Measurements from ENCODE around the gene TAAR2. TPM values are rescaled to one million over a fixed set of nuclear protein-coding genes. Genes with fewer than 3 reads are reported as not detected.
"Not testable (repeated sequence)": the region's sequence is repeated elsewhere in the genome, so short reads cannot be mapped to it uniquely, and the experiment has no call there.

The TAAR2 gene
- total and polyA plus RNA-seq, 2 donors (not counting 3 experiments of a cell fraction or from before 2014, with no cell fraction given): not detected

- Histone ChIP-seq H3K9ac (replicated peaks; ENCODE audit: extremely low read depth, insufficient read depth, low read length) (no peak overlapping the region), H3K4me3 (replicated peaks in 1 of 3; ENCODE audit: insufficient read depth in 1 of 3, low read depth in 1 of 3, low read length in 3 of 3) (no peak overlapping the region), H3K27me3 (ENCODE audit: control insufficient read depth in 2 of 2, insufficient read depth in 2 of 2, low read length in 2 of 2) (peaks cover 0 to 1% of the 10 kb centered on the region in 2 experiments), H3K36me3 (ENCODE audit: control insufficient read depth in 2 of 2, extremely low read depth in 1 of 2, insufficient read depth in 2 of 2, low read length in 2 of 2) (no peaks in the 10 kb centered on the region), H3K4me2 (ENCODE audit: insufficient read depth, low read length) (no peak overlapping the region), H2AFZ (ENCODE audit: low read depth, low read length) (no peak overlapping the region), H3K9me1 (replicated peaks; ENCODE audit: control insufficient read depth, extremely low read depth, insufficient read depth, low read length) (no peaks in the 10 kb centered on the region), H3K27ac (ENCODE audit: insufficient read depth, low read depth, low read length) (no peak overlapping the region), H3K79me2 (ENCODE audit: control insufficient read depth, insufficient read depth, low read length) (no peaks in the 10 kb centered on the region), H4K20me1 (replicated peaks; ENCODE audit: control insufficient read depth, extremely low read depth, insufficient read depth, low read length) (no peaks in the 10 kb centered on the region), H3K4me1 (ENCODE audit: control insufficient read depth, extremely low read depth, insufficient read depth, low read length) (no peaks in the 10 kb centered on the region), H3K9me3 (replicated peaks; ENCODE audit: control insufficient read depth, insufficient read depth, low read length) (no peaks in the 10 kb centered on the region)
- DNase-seq (ENCODE audit: low read depth, low spot score): no peak
- BruUV-seq (replicated peaks): no TSS peak
- intact Hi-C loops (cut with micrococcal nuclease): no loop called here
- dilution Hi-C loops (cut with MboI; ENCODE audit: extremely low pct_ligation_motif_present, low sequenced_read_pairs): no loop called here
- ChIA-PET CTCF (interaction anchor here (1.0 kb wide), 1 partner anchor 83 kb away, joined by 3 read pairs; no protein-coding TSS in a partner anchor), POLR2A (no interaction called here)
- TF ChIP-seq MAX (IDR thresholded peaks at IDR 0.05; ENCODE audit: insufficient read depth, insufficient read length): no peak
- TF ChIP-seq MYC (IDR thresholded peaks at IDR 0.05; ENCODE audit: low read depth, low read length): no peak
- no peak for TF ChIP-seq EZH2 (IDR thresholded peaks at IDR 0.05; ENCODE audit: borderline replicate concordance, low read depth, low read length, severe bottlenecking)
- TF ChIP-seq POLR2AphosphoS5 (IDR thresholded peaks at IDR 0.05; ENCODE audit: insufficient read depth, low read depth, low read length): no peak
- TF ChIP-seq POLR2A (IDR thresholded peaks at IDR 0.05; ENCODE audit: low read depth, low read length): no peak
- TF ChIP-seq JUN (IDR thresholded peaks at IDR 0.05; ENCODE audit: borderline replicate concordance, insufficient read depth, insufficient read length, low read depth): no peak
- no peak for FAIRE-seq
Observed at GRCh38 chr6:132604635-132605152, 19.4 kb downstream of the TAAR2 start.

GRCh38 chr6:132600900-132601299 is 23.2 kb downstream of the TAAR2 start:
- H3K36me3 ChIP-seq (ENCODE audit: control insufficient read depth in 2 of 2, extremely low read depth in 1 of 2, insufficient read depth in 2 of 2, low read length in 2 of 2); dilution Hi-C loops (cut with MboI; ENCODE audit: extremely low pct_ligation_motif_present, low sequenced_read_pairs); H3K4me2 ChIP-seq (ENCODE audit: insufficient read depth, low read length); H2AFZ ChIP-seq (ENCODE audit: low read depth, low read length); H4K20me1 ChIP-seq (replicated peaks; ENCODE audit: control insufficient read depth, extremely low read depth, insufficient read depth, low read length); POLR2A ChIA-PET; H3K9me1 ChIP-seq (replicated peaks; ENCODE audit: control insufficient read depth, extremely low read depth, insufficient read depth, low read length); H3K9ac ChIP-seq (replicated peaks; ENCODE audit: extremely low read depth, insufficient read depth, low read length); H3K4me1 ChIP-seq (ENCODE audit: control insufficient read depth, extremely low read depth, insufficient read depth, low read length); FAIRE-seq; H3K27me3 ChIP-seq (ENCODE audit: control insufficient read depth in 2 of 2, insufficient read depth in 2 of 2, low read length in 2 of 2); CTCF ChIA-PET; DNase-seq (ENCODE audit: low read depth, low spot score); H3K27ac ChIP-seq (ENCODE audit: insufficient read depth, low read depth, low read length); H3K79me2 ChIP-seq (ENCODE audit: control insufficient read depth, insufficient read depth, low read length); H3K9me3 ChIP-seq (replicated peaks; ENCODE audit: control insufficient read depth, insufficient read depth, low read length); intact Hi-C loops (cut with micrococcal nuclease); H3K4me3 ChIP-seq (replicated peaks in 1 of 3; ENCODE audit: insufficient read depth in 1 of 3, low read depth in 1 of 3, low read length in 3 of 3); BruUV-seq (replicated peaks): not testable (repeated sequence)
